ENCODE results near the gene SPAG5.

The SPAG5 gene

GRCh38 chr17:28573040-28573380, 25.8 kb downstream of the SPAG5 start:
- DNase-seq (ENCODE audit: low read depth, low spot score): no peak
- Histone ChIP-seq H3K9me3 (ENCODE audit: control insufficient read depth, insufficient read depth, low read length) (no peaks in the 10 kb centered on the region), H3K4me3 (ENCODE audit: low read length) (no peak overlapping the region), H3K36me3 (ENCODE audit: control insufficient read depth, insufficient read depth, low read length) (peaks cover under 1% of the 10 kb centered on the region; the same call in 1 of the 2 replicates), H3K27me3 (ENCODE audit: control insufficient read depth, insufficient read depth, low read length) (no peaks in the 10 kb centered on the region), H3K4me1 (ENCODE audit: control insufficient read depth, insufficient read depth, low read length) (peaks cover 4% of the 10 kb centered on the region; the same call in 1 of the 2 replicates), H3K27ac (ENCODE audit: low read length) (no peak overlapping the region)

GRCh38 chr17:28572259-28573039, 26.4 kb downstream of the SPAG5 start:
- Histone ChIP-seq H3K27ac (ENCODE audit: low read length) (no peak overlapping the region), H3K4me1 (ENCODE audit: control insufficient read depth, insufficient read depth, low read length) (peaks cover 4% of the 10 kb centered on the region; the same call in 1 of the 2 replicates), H3K9me3 (ENCODE audit: control insufficient read depth, insufficient read depth, low read length) (no peaks in the 10 kb centered on the region), H3K36me3 (ENCODE audit: control insufficient read depth, insufficient read depth, low read length) (no peaks in the 10 kb centered on the region), H3K27me3 (ENCODE audit: control insufficient read depth, insufficient read depth, low read length) (no peaks in the 10 kb centered on the region), H3K4me3 (ENCODE audit: low read length) (no peak overlapping the region)
- no CpG with 5 or more reads among the region's 5 CpGs for WGBS (ENCODE audit: insufficient coverage, insufficient read length)
- no peak for DNase-seq (ENCODE audit: low read depth, low spot score)

- peak; percentile 73 for DNase-seq (ENCODE audit: low read depth, low spot score)
- Histone ChIP-seq H3K4me3 (ENCODE audit: low read length) (peak within 1 kb of the TSS; percentile 69), H3K9me3 (ENCODE audit: control insufficient read depth, insufficient read depth, low read length) (no peaks in the 10 kb centered on the region), H3K4me1 (ENCODE audit: control insufficient read depth, insufficient read depth, low read length) (no peaks in the 10 kb centered on the region), H3K36me3 (ENCODE audit: control insufficient read depth, insufficient read depth, low read length) (no peaks in the 10 kb centered on the region), H3K27me3 (ENCODE audit: control insufficient read depth, insufficient read depth, low read length) (no peaks in the 10 kb centered on the region), H3K27ac (ENCODE audit: low read length) (no peak within 1 kb of the TSS)
- WGBS (ENCODE audit: insufficient coverage, insufficient read length): no CpG with 5 or more reads among the region's 49 CpGs
Measured at GRCh38 chr17:28571361-28572122, 27.3 kb downstream of the SPAG5 start, which contains the start of gene PIGS. PIGS (minus strand) TSS chr17:28571524; CDS start chr17:28571496, 28 bp downstream.

GRCh38 chr17:28570716-28571360, 28.0 kb downstream of the SPAG5 start:
- Histone ChIP-seq H3K4me1 (ENCODE audit: control insufficient read depth, insufficient read depth, low read length) (no peaks in the 10 kb centered on the region), H3K27ac (ENCODE audit: low read length) (no peak overlapping the region), H3K9me3 (ENCODE audit: control insufficient read depth, insufficient read depth, low read length) (no peaks in the 10 kb centered on the region), H3K4me3 (ENCODE audit: low read length) (peak overlapping the region; percentile 69), H3K27me3 (ENCODE audit: control insufficient read depth, insufficient read depth, low read length) (no peaks in the 10 kb centered on the region), H3K36me3 (ENCODE audit: control insufficient read depth, insufficient read depth, low read length) (no peaks in the 10 kb centered on the region)
- no CpG with 5 or more reads among the region's 39 CpGs for WGBS (ENCODE audit: insufficient coverage, insufficient read length)
- DNase-seq (ENCODE audit: low read depth, low spot score): no peak

GRCh38 chr17:28569446-28569845, 29.4 kb downstream of the SPAG5 start:
- Histone ChIP-seq H3K4me1 (ENCODE audit: control insufficient read depth, insufficient read depth, low read length) (no peaks in the 10 kb centered on the region), H3K27me3 (ENCODE audit: control insufficient read depth, insufficient read depth, low read length) (no peaks in the 10 kb centered on the region), H3K36me3 (ENCODE audit: control insufficient read depth, insufficient read depth, low read length) (no peaks in the 10 kb centered on the region), H3K4me3 (ENCODE audit: low read length) (no peak overlapping the region), H3K27ac (ENCODE audit: low read length) (no peak overlapping the region), H3K9me3 (ENCODE audit: control insufficient read depth, insufficient read depth, low read length) (no peaks in the 10 kb centered on the region)
- WGBS (ENCODE audit: insufficient coverage, insufficient read length): no CpG with 5 or more reads among the region's 1 CpG
- no peak for DNase-seq (ENCODE audit: low read depth, low spot score)

GRCh38 chr17:28567604-28568003, 31.2 kb downstream of the SPAG5 start:
- Histone ChIP-seq H3K27me3 (ENCODE audit: control insufficient read depth, insufficient read depth, low read length) (no peaks in the 10 kb centered on the region), H3K27ac (ENCODE audit: low read length) (no peak overlapping the region), H3K9me3 (ENCODE audit: control insufficient read depth, insufficient read depth, low read length) (no peaks in the 10 kb centered on the region), H3K4me3 (ENCODE audit: low read length) (no peak overlapping the region), H3K4me1 (ENCODE audit: control insufficient read depth, insufficient read depth, low read length) (no peaks in the 10 kb centered on the region), H3K36me3 (ENCODE audit: control insufficient read depth, insufficient read depth, low read length) (peaks cover 5% of the 10 kb centered on the region; the same call in 1 of the 2 replicates)
- no CpG with 5 or more reads among the region's 3 CpGs for WGBS (ENCODE audit: insufficient coverage, insufficient read length)
- DNase-seq (ENCODE audit: low read depth, low spot score): no peak

- Histone ChIP-seq H3K9me3 (ENCODE audit: control insufficient read depth, insufficient read depth, low read length) (no peaks in the 10 kb centered on the region), H3K27me3 (ENCODE audit: control insufficient read depth, insufficient read depth, low read length) (no peaks in the 10 kb centered on the region), H3K4me1 (ENCODE audit: control insufficient read depth, insufficient read depth, low read length) (no peaks in the 10 kb centered on the region), H3K27ac (ENCODE audit: low read length) (no peak overlapping the region), H3K36me3 (ENCODE audit: control insufficient read depth, insufficient read depth, low read length) (peaks cover 16% of the 10 kb centered on the region), H3K4me3 (ENCODE audit: low read length) (no peak overlapping the region)
- DNase-seq (ENCODE audit: low read depth, low spot score): no peak
- WGBS (ENCODE audit: insufficient coverage, insufficient read length): no CpG with 5 or more reads among the region's 3 CpGs
Measured at GRCh38 chr17:28563475-28563874, 35.4 kb downstream of the SPAG5 start.

GRCh38 chr17:28555022-28555421, 43.8 kb downstream of the SPAG5 start:
- no peak overlapping the region for H3K27ac ChIP-seq (ENCODE audit: low read length)
- H3K4me3 ChIP-seq (ENCODE audit: low read length): no peak overlapping the region
- no CpG with 5 or more reads among the region's 3 CpGs for WGBS (ENCODE audit: insufficient coverage, insufficient read length)
- H3K9me3 ChIP-seq (ENCODE audit: control insufficient read depth, insufficient read depth, low read length): no peaks in the 10 kb centered on the region
- no peaks in the 10 kb centered on the region for H3K27me3 ChIP-seq (ENCODE audit: control insufficient read depth, insufficient read depth, low read length)
- DNase-seq (ENCODE audit: low read depth, low spot score): no peak
- H3K4me1 ChIP-seq (ENCODE audit: control insufficient read depth, insufficient read depth, low read length): no peaks in the 10 kb centered on the region
- H3K36me3 ChIP-seq (ENCODE audit: control insufficient read depth, insufficient read depth, low read length): peaks cover 18% of the 10 kb centered on the region

- Histone ChIP-seq H3K36me3 (ENCODE audit: control insufficient read depth, insufficient read depth, low read length) (peaks cover 14% of the 10 kb centered on the region; the same call in 1 of the 2 replicates), H3K27ac (ENCODE audit: low read length) (no peak overlapping the region), H3K27me3 (ENCODE audit: control insufficient read depth, insufficient read depth, low read length) (no peaks in the 10 kb centered on the region), H3K9me3 (ENCODE audit: control insufficient read depth, insufficient read depth, low read length) (no peaks in the 10 kb centered on the region), H3K4me3 (ENCODE audit: low read length) (no peak overlapping the region), H3K4me1 (ENCODE audit: control insufficient read depth, insufficient read depth, low read length) (no peaks in the 10 kb centered on the region)
- no CpG with 5 or more reads among the region's 6 CpGs for WGBS (ENCODE audit: insufficient coverage, insufficient read length)
- DNase-seq (ENCODE audit: low read depth, low spot score): no peak
Measured at GRCh38 chr17:28554565-28554964, 44.3 kb downstream of the SPAG5 start.

- Histone ChIP-seq H3K9me3 (ENCODE audit: control insufficient read depth, insufficient read depth, low read length) (no peaks in the 10 kb centered on the region), H3K27ac (ENCODE audit: low read length) (no peak overlapping the region), H3K4me1 (ENCODE audit: control insufficient read depth, insufficient read depth, low read length) (no peaks in the 10 kb centered on the region), H3K4me3 (ENCODE audit: low read length) (no peak overlapping the region), H3K27me3 (ENCODE audit: control insufficient read depth, insufficient read depth, low read length) (no peaks in the 10 kb centered on the region), H3K36me3 (ENCODE audit: control insufficient read depth, insufficient read depth, low read length) (peaks cover 14% of the 10 kb centered on the region; the same call in 1 of the 2 replicates)
- DNase-seq (ENCODE audit: low read depth, low spot score): no peak
- WGBS (ENCODE audit: insufficient coverage, insufficient read length): no CpG with 5 or more reads among the region's 5 CpGs
Measured at GRCh38 chr17:28553000-28553505, 45.8 kb downstream of the SPAG5 start.

Measured in iPS DF 6.9 (cell line).